ENCODE data around the gene RCAN2. TPM values are rescaled to one million over a fixed set of nuclear protein-coding genes. Genes with fewer than 3 reads are reported as not detected.

Gene RCAN2
- total RNA-seq, 4 donors from 2014 or later: 28.7 to 79.1 (median 36.3) TPM

GRCh38 chr6:46368169-46368536 lies 123.1 kb downstream of the RCAN2 start:
- Histone ChIP-seq H3K4me3 (no peak overlapping the region), H3K4me1 (peaks cover 7 to 18% (median 9%) of the 10 kb centered on the region in 4 donors), H3K9me3 (no peaks in the 10 kb centered on the region), H3K27ac (replicated peaks in 1 of 4) (no peak overlapping the region), H3K27me3 (no peaks in the 10 kb centered on the region), H3K36me3 (no peaks in the 10 kb centered on the region)
- intact Hi-C loops (cut with DNase I): no loop called here
- TF ChIP-seq POLR2AphosphoS5 (IDR thresholded peaks at IDR 0.05) (no peak), EP300 (IDR thresholded peaks at IDR 0.05) (no peak), CTCF (IDR thresholded peaks at IDR 0.05) (no peak), POLR2A (IDR thresholded peaks at IDR 0.05; ENCODE audit: low read depth) (no peak)
- no peak for DNase-seq (ENCODE audit: extremely low spot score)
- 80% methylated on average over 1 of the region's 1 CpG for WGBS

- WGBS: 55% methylated on average over 2 of the region's 2 CpGs
Measured at GRCh38 chr6:46367354-46368168, 123.7 kb downstream of the RCAN2 start.

GRCh38 chr6:46366190-46366900 lies 124.9 kb downstream of the RCAN2 start:
- WGBS: 92% methylated on average over 3 of the region's 3 CpGs
- intact Hi-C loops (cut with DNase I): no loop called here
- Histone ChIP-seq H3K9me3 (no peaks in the 10 kb centered on the region), H3K4me1 (peaks cover 7 to 12% (median 9%) of the 10 kb centered on the region in 4 donors), H3K27ac (replicated peaks in 1 of 4) (no peak overlapping the region), H3K4me3 (no peak overlapping the region), H3K36me3 (no peaks in the 10 kb centered on the region), H3K27me3 (no peaks in the 10 kb centered on the region)
- no peak for TF ChIP-seq CTCF (IDR thresholded peaks at IDR 0.05)
- TF ChIP-seq EP300 (IDR thresholded peaks at IDR 0.05): no peak
- TF ChIP-seq POLR2AphosphoS5 (IDR thresholded peaks at IDR 0.05): no peak
- TF ChIP-seq POLR2A (IDR thresholded peaks at IDR 0.05; ENCODE audit: low read depth): no peak
- no peak for DNase-seq (ENCODE audit: extremely low spot score)

More at GRCh38 chr6:46367354-46368168, 123.7 kb downstream of the RCAN2 start:
- H3K4me1 ChIP-seq: peaks cover 7 to 18% (median 9%) of the 10 kb centered on the region in 4 donors
- no peak overlapping the region for H3K27ac ChIP-seq (replicated peaks in 1 of 4)
- no peaks in the 10 kb centered on the region for H3K9me3 ChIP-seq
- no peaks in the 10 kb centered on the region for H3K36me3 ChIP-seq
- no peak for DNase-seq (ENCODE audit: extremely low spot score)
- H3K4me3 ChIP-seq: no peak overlapping the region
- H3K27me3 ChIP-seq: no peaks in the 10 kb centered on the region
- TF ChIP-seq POLR2A (IDR thresholded peaks at IDR 0.05; ENCODE audit: low read depth): no peak
- TF ChIP-seq EP300 (IDR thresholded peaks at IDR 0.05): no peak
- TF ChIP-seq CTCF (IDR thresholded peaks at IDR 0.05): no peak
- no peak for TF ChIP-seq POLR2AphosphoS5 (IDR thresholded peaks at IDR 0.05)
- intact Hi-C loops (cut with DNase I): no loop called here

- H3K27ac ChIP-seq (replicated peaks in 1 of 4): no peak overlapping the region
- no peak for DNase-seq (ENCODE audit: extremely low spot score)
- no peaks in the 10 kb centered on the region for H3K36me3 ChIP-seq
- intact Hi-C loops (cut with DNase I): no loop called here
- H3K27me3 ChIP-seq: no peaks in the 10 kb centered on the region
- 52% methylated on average over 2 of the region's 2 CpGs for WGBS
- no peak overlapping the region for H3K4me3 ChIP-seq
- peaks cover 23 to 31% (median 26%) of the 10 kb centered on the region in 4 donors for H3K4me1 ChIP-seq
- H3K9me3 ChIP-seq: no peaks in the 10 kb centered on the region
- TF ChIP-seq POLR2A (IDR thresholded peaks at IDR 0.05; ENCODE audit: low read depth): no peak
- no peak for TF ChIP-seq POLR2AphosphoS5 (IDR thresholded peaks at IDR 0.05)
- TF ChIP-seq EP300 (IDR thresholded peaks at IDR 0.05): no peak
- TF ChIP-seq CTCF (IDR thresholded peaks at IDR 0.05): no peak
Measured at GRCh38 chr6:46357591-46357990, 133.7 kb downstream of the RCAN2 start.

Data from esophagus muscularis mucosa (tissue), 4 donors.